MCF 10A (cell line): Measurements from ENCODE around the gene FAS. TPM values are rescaled to one million over a fixed set of nuclear protein-coding genes. Genes with fewer than 3 reads are reported as not detected.

Source experiments
- BruUV-seq: library from RNA; stranded (reverse); fragments of 400-500 nt; replicated peaks from 2 replicates; lab custom pipeline; 2021; lab: Mats Ljungman, UMichigan
- CTCF ChIA-PET: fragments of 300-600 bp; sonication (Branson Sonifier 250); formaldehyde crosslinking; extraction: SDS; loops from one replicate; lab custom pipeline; 2021; ENCODE audit warnings: antibody characterized with exemption, inconsistent platforms; lab: Yijun Ruan, JAX
- POLR2A ChIA-PET: fragments of 300-600, 350-650 bp; sonication (Branson Sonifier 250); formaldehyde crosslinking; extraction: SDS; loops from one replicate; lab custom pipeline; 2020; ENCODE audit warnings: antibody characterized with exemption, inconsistent platforms; lab: Yijun Ruan, JAX
- DNase-seq: peaks from one replicate; pipeline ENCODE4 v3.0.0-alpha.2; 2018; ENCODE audit not compliant: unreplicated experiment
- H3K27ac Mint-ChIP-seq: one replicate; pipeline ENCODE4 v1.8.0; 2022; ENCODE audit warnings: mild to moderate bottlenecking, low read depth, mixed read lengths; ENCODE audit not compliant: unreplicated experiment
- H3K27me3 Mint-ChIP-seq: one replicate; pipeline ENCODE4 v1.8.0; 2022; ENCODE audit warnings: mixed read lengths; ENCODE audit not compliant: insufficient read depth, unreplicated experiment
- H3K36me3 Mint-ChIP-seq: one replicate; pipeline ENCODE4 v1.8.0; 2022; ENCODE audit warnings: mild to moderate bottlenecking, moderate library complexity, mixed read lengths; ENCODE audit not compliant: insufficient read depth, unreplicated experiment
- H3K4me1 Mint-ChIP-seq: one replicate; pipeline ENCODE4 v1.8.0; 2022; ENCODE audit warnings: mixed read lengths; ENCODE audit not compliant: insufficient read depth, unreplicated experiment
- H3K4me3 Mint-ChIP-seq: one replicate; pipeline ENCODE4 v1.8.0; 2022; ENCODE audit warnings: mild to moderate bottlenecking, moderate library complexity, mixed read lengths; ENCODE audit not compliant: unreplicated experiment
- H3K9me3 Mint-ChIP-seq: one replicate; pipeline ENCODE4 v1.8.0; 2022; ENCODE audit warnings: mixed read lengths; ENCODE audit not compliant: unreplicated experiment
- CTCF ChIP-seq: fragments of 200-600 bp; IDR thresholded peaks from one replicate; pipeline ENCODE4 v1.8.0; 2022; ENCODE audit warnings: antibody characterized with exemption, mild to moderate bottlenecking; ENCODE audit not compliant: unreplicated experiment
- intact Hi-C: fragments of 100-400 bp; cut with micrococcal nuclease; formaldehyde crosslinking; loops from 2 replicates; pipeline ENCODE4 v1.14.1; 2022
- total RNA-seq: library from RNA; stranded (reverse); gene quantifications from 2 replicates; pipeline ENCODE4 v1.2.3, GENCODE V29; 2022

Gene FAS
- total RNA-seq, 1 experiment from 2014 or later = 60.2 TPM

- POLR2A ChIA-PET = interaction anchor here (0.5 to 7.7 kb wide), 20 partner anchors 10 to 1126 kb away, joined by 3 to 72 read pairs (median 4); partner anchors contain the start of genes LIPA and STAMBPL1
- no TSS peak for BruUV-seq
- intact Hi-C loops = no loop called here
- Mint-ChIP-seq H3K4me3 (peak overlapping the region; percentile 86), H3K27me3 (no peaks in the 10 kb centered on the region), H3K9me3 (no peaks in the 10 kb centered on the region), H3K4me1 (peaks cover 39% of the 10 kb centered on the region), H3K27ac (peak overlapping the region; percentile 63), H3K36me3 (peaks cover 32% of the 10 kb centered on the region)
- CTCF ChIA-PET = interaction anchor here (0.6 to 10.6 kb wide), 10 partner anchors 13 to 375 kb away, joined by 3 to 252 read pairs (median 4); no protein-coding TSS in a partner anchor
- TF ChIP-seq CTCF = no peak
- no peak for DNase-seq
These were observed 3.4 kb downstream of the FAS start for GRCh38 chr10:88994019-88994418.

DNA sequence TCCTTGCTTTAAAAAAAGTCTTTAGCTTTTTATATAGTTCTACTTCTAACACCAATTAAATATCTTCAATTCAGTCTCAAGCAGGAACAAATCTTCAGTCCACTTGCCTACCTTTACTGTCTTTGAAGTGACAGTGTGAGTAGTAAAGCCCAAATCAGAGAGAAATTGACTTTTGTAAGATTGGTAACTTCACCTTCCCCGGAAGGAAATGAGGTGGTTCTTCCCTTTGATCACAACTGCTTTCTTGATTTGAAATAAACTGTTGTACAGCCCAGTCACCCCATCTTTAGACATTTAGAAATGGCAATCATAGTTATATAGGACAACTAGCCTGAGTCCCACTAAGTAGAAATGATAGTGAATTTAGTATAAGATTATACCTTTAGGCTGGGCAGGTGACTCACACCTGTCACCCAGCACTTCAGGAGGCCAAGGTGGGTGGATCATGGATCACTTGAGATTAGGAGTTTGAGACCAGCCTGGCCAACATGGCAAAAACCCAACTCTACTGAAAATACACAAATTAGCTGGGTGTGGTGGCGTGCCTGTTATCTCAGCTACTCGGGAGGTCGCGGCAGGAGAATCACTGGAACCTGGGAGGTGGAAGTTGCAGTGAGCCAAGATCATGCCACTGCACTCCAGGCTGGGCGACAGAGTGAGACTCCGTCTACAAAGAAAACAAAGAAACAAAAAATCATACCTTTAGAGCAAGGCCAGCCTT lies 4.7 kb downstream of the FAS start:
- Mint-ChIP-seq H3K9me3 (no peaks in the 10 kb centered on the region), H3K4me1 (peaks cover 37% of the 10 kb centered on the region), H3K27me3 (no peaks in the 10 kb centered on the region), H3K36me3 (peaks cover 43% of the 10 kb centered on the region), H3K27ac (peak overlapping the region; percentile 31), H3K4me3 (peak overlapping the region; percentile 38)
- intact Hi-C loops = no loop called here
- no peak for DNase-seq
- POLR2A ChIA-PET = interaction anchor here (0.5 to 0.7 kb wide), 4 partner anchors 89 to 324 kb away, joined by 3 to 5 read pairs (median 4); partner anchors contain the start of gene STAMBPL1
- no TSS peak for BruUV-seq
- CTCF ChIA-PET = interaction anchor here (0.6 to 10.6 kb wide), 9 partner anchors 13 to 247 kb away, joined by 3 to 252 read pairs (median 4); no protein-coding TSS in a partner anchor
- TF ChIP-seq CTCF = no peak

GRCh38 chr10:88996927-88997326 lies 6.3 kb downstream of the FAS start:
- intact Hi-C loops = no loop called here
- Mint-ChIP-seq H3K27ac (no peak overlapping the region), H3K9me3 (no peaks in the 10 kb centered on the region), H3K4me1 (peaks cover 50% of the 10 kb centered on the region), H3K36me3 (peaks cover 54% of the 10 kb centered on the region), H3K4me3 (no peak overlapping the region), H3K27me3 (no peaks in the 10 kb centered on the region)
- CTCF ChIA-PET = interaction anchor here (0.7 to 10.6 kb wide), 3 partner anchors 10 to 62 kb away, joined by 3 to 252 read pairs (median 3); no protein-coding TSS in a partner anchor
- BruUV-seq = no TSS peak
- POLR2A ChIA-PET = interaction anchor here (0.6 to 0.9 kb wide), 3 partner anchors 14 to 304 kb away, joined by 3 to 4 read pairs (median 3); no protein-coding TSS in a partner anchor
- no peak for DNase-seq
- no peak for TF ChIP-seq CTCF

DNA sequence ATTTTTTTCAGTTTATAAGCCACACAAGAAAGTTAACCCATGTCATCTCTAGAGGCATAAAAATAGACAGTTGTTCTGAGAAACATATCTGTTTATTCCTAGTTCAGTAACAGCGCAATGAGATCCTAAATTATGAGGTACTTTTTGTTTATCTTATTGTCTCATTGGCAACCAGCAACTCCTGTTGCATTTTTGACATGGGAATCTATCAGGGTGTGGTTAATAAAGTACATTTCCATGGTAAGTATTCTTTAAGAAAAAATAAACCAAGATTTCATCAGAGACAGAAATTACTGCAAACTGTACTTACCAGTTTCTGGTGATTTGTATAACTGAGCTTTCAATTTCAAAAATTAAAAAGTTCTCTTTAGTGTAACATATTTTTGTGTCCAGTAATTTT lies 9.0 kb downstream of the FAS start:
- CTCF ChIA-PET = interaction anchor here (0.7 to 1.6 kb wide), 3 partner anchors 9 to 215 kb away, joined by 3 to 6 read pairs (median 4); partner anchors contain the start of genes CH25H and FAS
- H3K27me3 Mint-ChIP-seq = no peaks in the 10 kb centered on the region
- peaks cover 68% of the 10 kb centered on the region for H3K36me3 Mint-ChIP-seq
- intact Hi-C loops = no loop called here
- H3K4me1 Mint-ChIP-seq = peaks cover 41% of the 10 kb centered on the region
- POLR2A ChIA-PET = interaction anchor here (1.1 to 5.1 kb wide), 3 partner anchors 8 to 22 kb away, joined by 3 to 38 read pairs (median 3); partner anchors contain the start of gene FAS
- H3K27ac Mint-ChIP-seq = peak overlapping the region; percentile 89
- DNase-seq = no peak
- peak overlapping the region; percentile 23 for H3K4me3 Mint-ChIP-seq
- no peaks in the 10 kb centered on the region for H3K9me3 Mint-ChIP-seq
- no peak for TF ChIP-seq CTCF
- BruUV-seq = no TSS peak
